GM23248 (cell line): ENCODE data around the gene CACHD1. TPM values are rescaled to one million over a fixed set of nuclear protein-coding genes. Genes with fewer than 3 reads are reported as not detected.

Source experiments
- DNase-seq: peaks from one replicate; pipeline ENCODE4 v3.0.0-alpha.2; 2015
- H2AFZ ChIP-seq: fragments of 200-600 bp; sonication (generic); 2 replicates; pipeline ENCODE4 v1.6.1; 2016; ENCODE audit warnings: antibody characterized with exemption
- H3F3A ChIP-seq: fragments of 200-600 bp; sonication (generic); 2 replicates; pipeline ENCODE4 v1.6.1; 2016; ENCODE audit warnings: mild to moderate bottlenecking, antibody characterized with exemption, mixed run types; ENCODE audit not compliant: insufficient read depth
- H3K27ac ChIP-seq: fragments of 200-600 bp; sonication (generic); 2 replicates; pipeline ENCODE4 v1.5.1; 2016; ENCODE audit warnings: mild to moderate bottlenecking
- H3K27me3 ChIP-seq: fragments of 200-600 bp; sonication (generic); replicated peaks from 2 replicates; pipeline ENCODE4 v1.6.1; 2016; ENCODE audit warnings: mild to moderate bottlenecking; ENCODE audit not compliant: insufficient read depth
- H3K36me3 ChIP-seq: fragments of 200-600 bp; sonication (generic); 2 replicates; pipeline ENCODE4 v1.6.1; 2016; ENCODE audit warnings: low read depth, mild to moderate bottlenecking
- H3K4me1 ChIP-seq: fragments of 200-600 bp; sonication (generic); 2 replicates; pipeline ENCODE4 v1.6.1; 2016; ENCODE audit warnings: mild to moderate bottlenecking; ENCODE audit not compliant: insufficient read depth
- H3K4me2 ChIP-seq: fragments of 200-600 bp; sonication (generic); one replicate; pipeline ENCODE4 v1.6.1; 2016; ENCODE audit warnings: mild to moderate bottlenecking; ENCODE audit not compliant: unreplicated experiment
- H3K4me3 ChIP-seq: fragments of 200-600 bp; sonication (generic); 2 replicates; pipeline ENCODE4 v1.5.1; 2016; ENCODE audit warnings: mild to moderate bottlenecking
- H3K79me2 ChIP-seq: fragments of 200-600 bp; sonication (generic); 2 replicates; pipeline ENCODE4 v1.6.1; 2016; ENCODE audit warnings: mild to moderate bottlenecking; ENCODE audit not compliant: insufficient read depth
- H3K9ac ChIP-seq: fragments of 200-600 bp; sonication (generic); 2 replicates; pipeline ENCODE4 v1.6.1; 2016; ENCODE audit warnings: mild to moderate bottlenecking
- H3K9me2 ChIP-seq: fragments of 200-600 bp; sonication (generic); 2 replicates; pipeline ENCODE4 v1.6.1; 2016; ENCODE audit warnings: mixed run types, mild to moderate bottlenecking, moderate library complexity; ENCODE audit not compliant: insufficient read depth
- H3K9me3 ChIP-seq: fragments of 200-600 bp; sonication (generic); one replicate; pipeline ENCODE4 v1.6.1; 2017; ENCODE audit warnings: low read depth
- H4K20me1 ChIP-seq: fragments of 200-600 bp; sonication (generic); 2 replicates; pipeline ENCODE4 v1.6.0; 2016; ENCODE audit not compliant: insufficient read depth
- EZH2 ChIP-seq: fragments of 200-600 bp; sonication (generic); IDR thresholded peaks from 2 replicates; pipeline ENCODE4 v1.6.1; 2018; ENCODE audit warnings: antibody characterized with exemption, mild to moderate bottlenecking; ENCODE audit not compliant: insufficient read depth, poor library complexity, severe bottlenecking
- EZH2phosphoT487 ChIP-seq: fragments of 200-600 bp; sonication (generic); IDR thresholded peaks from 2 replicates; pipeline ENCODE4 v1.6.1; 2018; ENCODE audit warnings: antibody characterized with exemption, moderate library complexity, mild to moderate bottlenecking, low read depth; ENCODE audit not compliant: insufficient read depth
- WGBS, 2 experiments: methylation state at CpG; one replicate each; pipeline ENCODE4 v1.1.6; 2015 to 2017; ENCODE audit warnings: low lambda C conversion rate in 2 of 2, low coverage in 1 of 2; ENCODE audit errors: missing lambda C conversion rate in 2 of 2; 5-methylcytosine and 5-hydroxymethylcytosine counted together
- in situ Hi-C: fragments of 300-500 bp; cut with MboI; formaldehyde crosslinking; loops from 2 replicates; pipeline ENCODE4 v1.15.0; 2020
- polyA plus RNA-seq: library from polyadenylated mRNA; unstranded; fragments of >200 nt; fragmentation: Nextera tagmentation; extraction: Ambion mirVana; gene quantifications from 2 replicates; pipeline ENCODE4 v1.2.1, GENCODE V29; 2016
- total RNA-seq: library from RNA; depleted of rRNA; stranded (reverse); fragments of >200 nt; shearing (Covaris generic); gene quantifications from 2 replicates; pipeline ENCODE4 v1.2.3, GENCODE V29; 2014

Gene CACHD1
- total and polyA plus RNA-seq, 2 experiments from 2014 or later, result 1.9 to 9.3 TPM

- Histone ChIP-seq H2AFZ (no peak overlapping the region), H3K9me3 (no peaks in the 10 kb centered on the region), H3F3A (no peaks in the 10 kb centered on the region), H3K9ac (no peak overlapping the region), H3K27me3 (no peaks in the 10 kb centered on the region), H3K4me3 (no peak overlapping the region), H3K4me2 (no peak overlapping the region), H3K36me3 (no peaks in the 10 kb centered on the region), H3K79me2 (no peaks in the 10 kb centered on the region), H3K4me1 (no peaks in the 10 kb centered on the region), H3K9me2 (no peaks in the 10 kb centered on the region), H4K20me1 (no peaks in the 10 kb centered on the region), H3K27ac (no peak overlapping the region)
- in situ Hi-C loops, result loop anchor here (25.0 kb wide), 1 partner anchor 407 kb away; no protein-coding TSS in a partner anchor
- WGBS, 2 experiments, result 87 to 94% methylated on average over 3 of the region's 3 CpGs
- peak; percentile 4 for DNase-seq
- TF ChIP-seq EZH2 (no peak), EZH2phosphoT487 (no peak)
Observed at GRCh38 chr1:64669098-64669675, 199.3 kb downstream of the CACHD1 start.

- DNase-seq, result peak; percentile 53
- no peak overlapping the region for H2AFZ ChIP-seq
- no peaks in the 10 kb centered on the region for H3K9me2 ChIP-seq
- in situ Hi-C loops, result no loop called here
- no peak overlapping the region for H3K4me2 ChIP-seq
- H3K36me3 ChIP-seq, result 0 out of 2 replicates have a peak, but pooled peaks cover 6% of the 10 kb centered on the region
- no peaks in the 10 kb centered on the region for H3K27me3 ChIP-seq
- no peaks in the 10 kb centered on the region for H3F3A ChIP-seq
- H3K4me3 ChIP-seq, result no peak overlapping the region
- WGBS, 2 experiments, result 67 to 69% methylated on average over 4 of the region's 4 CpGs
- no peaks in the 10 kb centered on the region for H3K79me2 ChIP-seq
- no peak overlapping the region for H3K9ac ChIP-seq
- H3K9me3 ChIP-seq, result no peaks in the 10 kb centered on the region
- H3K27ac ChIP-seq, result no peak overlapping the region
- H3K4me1 ChIP-seq, result no peaks in the 10 kb centered on the region
- no peaks in the 10 kb centered on the region for H4K20me1 ChIP-seq
- TF ChIP-seq EZH2 (no peak), EZH2phosphoT487 (no peak)
Observed at GRCh38 chr1:64675718-64676345, 205.9 kb downstream of the CACHD1 start.

- H3K36me3 ChIP-seq, result 0 out of 2 replicates have a peak, but pooled peaks cover 6% of the 10 kb centered on the region
- WGBS, 2 experiments, result 82 to 87% methylated on average over 4 of the region's 4 CpGs
- H2AFZ ChIP-seq, result no peak overlapping the region
- H3K27ac ChIP-seq, result no peak overlapping the region
- H3K9me2 ChIP-seq, result no peaks in the 10 kb centered on the region
- no peaks in the 10 kb centered on the region for H3K27me3 ChIP-seq
- in situ Hi-C loops, result no loop called here
- H3K79me2 ChIP-seq, result no peaks in the 10 kb centered on the region
- DNase-seq, result no peak
- no peaks in the 10 kb centered on the region for H3K4me1 ChIP-seq
- H3K4me3 ChIP-seq, result no peak overlapping the region
- TF ChIP-seq EZH2phosphoT487 (no peak), EZH2 (no peak)
- H3F3A ChIP-seq, result no peaks in the 10 kb centered on the region
- no peaks in the 10 kb centered on the region for H3K9me3 ChIP-seq
- H3K9ac ChIP-seq, result no peak overlapping the region
- no peaks in the 10 kb centered on the region for H4K20me1 ChIP-seq
- no peak overlapping the region for H3K4me2 ChIP-seq
Observed at GRCh38 chr1:64676386-64676785, 206.5 kb downstream of the CACHD1 start.

GRCh38 chr1:64677532-64677931, 207.6 kb downstream of the CACHD1 start:
- DNase-seq, result no peak
- no peaks in the 10 kb centered on the region for H3F3A ChIP-seq
- H3K27ac ChIP-seq, result no peak overlapping the region
- H3K79me2 ChIP-seq, result no peaks in the 10 kb centered on the region
- H3K9me3 ChIP-seq, result no peaks in the 10 kb centered on the region
- H3K36me3 ChIP-seq, result 0 out of 2 replicates have a peak, but pooled peaks cover 6% of the 10 kb centered on the region
- no peak overlapping the region for H3K9ac ChIP-seq
- H3K4me2 ChIP-seq, result no peak overlapping the region
- no peak overlapping the region for H3K4me3 ChIP-seq
- H3K9me2 ChIP-seq, result no peaks in the 10 kb centered on the region
- TF ChIP-seq EZH2phosphoT487 (no peak), EZH2 (no peak)
- no peak overlapping the region for H2AFZ ChIP-seq
- in situ Hi-C loops, result no loop called here
- H3K4me1 ChIP-seq, result no peaks in the 10 kb centered on the region
- 96% methylated on average over 1 of the region's 1 CpG for WGBS, 2 experiments
- H3K27me3 ChIP-seq, result no peaks in the 10 kb centered on the region
- no peaks in the 10 kb centered on the region for H4K20me1 ChIP-seq
